ENCODE data around the gene CRISPLD2. TPM values are rescaled to one million over a fixed set of nuclear protein-coding genes. Genes with fewer than 3 reads are reported as not detected.

CRISPLD2 gene
- total and polyA plus RNA-seq, 10 donors = 7.9 to 271 (median 75.5) TPM

- TF ChIP-seq, protein P1, sequence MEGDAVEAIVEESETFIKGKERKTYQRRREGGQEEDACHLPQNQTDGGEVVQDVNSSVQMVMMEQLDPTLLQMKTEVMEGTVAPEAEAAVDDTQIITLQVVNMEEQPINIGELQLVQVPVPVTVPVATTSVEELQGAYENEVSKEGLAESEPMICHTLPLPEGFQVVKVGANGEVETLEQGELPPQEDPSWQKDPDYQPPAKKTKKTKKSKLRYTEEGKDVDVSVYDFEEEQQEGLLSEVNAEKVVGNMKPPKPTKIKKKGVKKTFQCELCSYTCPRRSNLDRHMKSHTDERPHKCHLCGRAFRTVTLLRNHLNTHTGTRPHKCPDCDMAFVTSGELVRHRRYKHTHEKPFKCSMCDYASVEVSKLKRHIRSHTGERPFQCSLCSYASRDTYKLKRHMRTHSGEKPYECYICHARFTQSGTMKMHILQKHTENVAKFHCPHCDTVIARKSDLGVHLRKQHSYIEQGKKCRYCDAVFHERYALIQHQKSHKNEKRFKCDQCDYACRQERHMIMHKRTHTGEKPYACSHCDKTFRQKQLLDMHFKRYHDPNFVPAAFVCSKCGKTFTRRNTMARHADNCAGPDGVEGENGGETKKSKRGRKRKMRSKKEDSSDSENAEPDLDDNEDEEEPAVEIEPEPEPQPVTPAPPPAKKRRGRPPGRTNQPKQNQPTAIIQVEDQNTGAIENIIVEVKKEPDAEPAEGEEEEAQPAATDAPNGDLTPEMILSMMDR (IDR thresholded peaks at IDR 0.05 in 8 of 11, conservative IDR thresholded peaks at IDR 0.05 in 3 of 11) = no peak
These were observed 59.0 kb downstream of the CRISPLD2 start for GRCh38 chr16:84878770-84879169.

GRCh38 chr16:84879569-84880487 lies 60.0 kb downstream of the CRISPLD2 start:
- Histone ChIP-seq H3K27ac (peak overlapping the region in 1 of 8 donors; percentile 7), H3K4me1 (peaks cover 0 to 11% (median 3%) of the 10 kb centered on the region in 6 donors), H3K36me3 (peaks cover 0 to 95% (median 0%) of the 10 kb centered on the region in 6 donors), H3K27me3 (replicated peaks in 1 of 7) (peaks cover 0 to 11% (median 0%) of the 10 kb centered on the region in 7 donors), H3K4me3 (no peak overlapping the region), H3K9me3 (no peaks in the 10 kb centered on the region)
- 74 to 88% (median 82%) methylated on average over 11 of the region's 11 CpGs for WGBS, 5 donors
- DNase-seq = no peak
- TF ChIP-seq POLR2A (IDR thresholded peaks at IDR 0.05) (no peak), POLR2AphosphoS5 (IDR thresholded peaks at IDR 0.05) (no peak)
- TF ChIP-seq, protein P1 (IDR thresholded peaks at IDR 0.05 in 8 of 11, conservative IDR thresholded peaks at IDR 0.05 in 3 of 11) = no peak
- intact Hi-C loops (cut with DNase I; ENCODE audit: low total_unique reads) = loop anchor here (10.0 kb wide), 1 partner anchor 55 kb away; no protein-coding TSS in a partner anchor

More at GRCh38 chr16:84878770-84879169, 59.0 kb downstream of the CRISPLD2 start:
- no peak overlapping the region for H3K4me3 ChIP-seq
- H3K4me1 ChIP-seq = peaks cover 0 to 11% (median 0%) of the 10 kb centered on the region in 6 donors
- 93 to 98% (median 95%) methylated on average over 5 of the region's 5 CpGs for WGBS, 5 donors
- DNase-seq = no peak
- peaks cover 0 to 95% (median 0%) of the 10 kb centered on the region in 6 donors for H3K36me3 ChIP-seq
- intact Hi-C loops (cut with DNase I; ENCODE audit: low total_unique reads) = no loop called here
- peaks cover 0 to 5% (median 0%) of the 10 kb centered on the region in 7 donors for H3K27me3 ChIP-seq (replicated peaks in 1 of 7)
- no peaks in the 10 kb centered on the region for H3K9me3 ChIP-seq
- H3K27ac ChIP-seq = no peak overlapping the region

DNA sequence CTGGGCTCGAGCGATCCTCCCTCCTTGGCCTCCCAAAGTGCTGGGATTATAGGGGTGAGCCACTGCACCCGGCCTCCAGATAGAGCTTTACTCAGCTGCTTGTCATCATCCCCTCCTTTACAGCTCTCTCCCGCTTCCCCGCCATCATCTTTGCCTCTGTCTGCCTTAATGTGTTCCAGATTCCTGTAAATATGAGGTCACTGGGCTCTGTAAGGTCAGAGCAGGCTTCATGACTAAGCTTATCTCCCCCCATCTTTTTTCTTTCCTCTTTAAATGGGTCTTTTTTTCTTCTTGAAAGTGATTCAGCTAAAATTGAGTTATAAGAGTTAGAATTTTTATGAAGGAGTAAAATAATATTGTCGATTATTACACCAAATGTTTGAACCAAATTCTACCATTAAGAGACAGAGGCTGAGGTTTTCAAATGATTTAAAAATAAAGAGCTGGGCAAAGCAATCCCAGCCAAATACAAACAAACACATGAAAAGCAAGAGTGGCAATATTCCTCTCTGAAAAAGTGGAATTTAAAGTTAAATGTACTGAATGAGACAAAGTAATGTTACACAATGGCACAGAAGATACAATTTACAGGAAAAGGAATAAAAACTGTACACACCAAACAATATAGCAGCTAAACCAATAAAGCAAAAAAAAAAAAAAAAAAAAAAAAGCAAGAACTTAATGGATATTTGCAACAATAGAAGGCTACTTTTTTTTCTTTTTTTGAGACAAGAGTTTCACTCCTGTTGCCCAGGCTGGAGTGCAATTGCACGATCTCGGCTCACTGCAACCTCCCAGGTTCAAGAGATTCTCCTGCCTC lies 62.1 kb downstream of the CRISPLD2 start:
- peaks cover 0 to 95% (median 0%) of the 10 kb centered on the region in 6 donors for H3K36me3 ChIP-seq
- 70 to 93% (median 86%) methylated on average over 8 of the region's 8 CpGs for WGBS, 5 donors
- no peak overlapping the region for H3K4me3 ChIP-seq
- TF ChIP-seq POLR2AphosphoS5 (IDR thresholded peaks at IDR 0.05) (no peak), POLR2A (IDR thresholded peaks at IDR 0.05) (no peak)
- TF ChIP-seq, protein P1 (IDR thresholded peaks at IDR 0.05 in 8 of 11, conservative IDR thresholded peaks at IDR 0.05 in 3 of 11) = no peak
- H3K27me3 ChIP-seq (replicated peaks in 1 of 7) = peaks cover 0 to 26% (median 0%) of the 10 kb centered on the region in 7 donors
- peaks cover 0 to 30% (median 12%) of the 10 kb centered on the region in 6 donors for H3K4me1 ChIP-seq
- H3K9me3 ChIP-seq = no peaks in the 10 kb centered on the region
- no peak for DNase-seq
- peak overlapping the region in 2 of 8 donors; percentile 19 to 39 for H3K27ac ChIP-seq
- intact Hi-C loops (cut with DNase I; ENCODE audit: low total_unique reads) = loop anchor here (10.0 kb wide), 1 partner anchor 57 kb away; no protein-coding TSS in a partner anchor

Data from spleen (tissue), 11 donors.